ENCODE data around the gene RAI2.

RAI2 gene

GRCh38 chrX:17860811-17861488, at the start of gene RAI2:
TSS of gene RAI2 (minus strand) at chrX:17861298. CDS start at chrX:17802010, 59,288 bp downstream.
- in situ Hi-C loops (cut with MboI; ENCODE audit: low sequenced_read_pairs), result no loop called here

GRCh38 chrX:17888421-17888820, 27.3 kb upstream of the RAI2 start:
- in situ Hi-C loops (cut with MboI; ENCODE audit: low sequenced_read_pairs), result no loop called here

DNA sequence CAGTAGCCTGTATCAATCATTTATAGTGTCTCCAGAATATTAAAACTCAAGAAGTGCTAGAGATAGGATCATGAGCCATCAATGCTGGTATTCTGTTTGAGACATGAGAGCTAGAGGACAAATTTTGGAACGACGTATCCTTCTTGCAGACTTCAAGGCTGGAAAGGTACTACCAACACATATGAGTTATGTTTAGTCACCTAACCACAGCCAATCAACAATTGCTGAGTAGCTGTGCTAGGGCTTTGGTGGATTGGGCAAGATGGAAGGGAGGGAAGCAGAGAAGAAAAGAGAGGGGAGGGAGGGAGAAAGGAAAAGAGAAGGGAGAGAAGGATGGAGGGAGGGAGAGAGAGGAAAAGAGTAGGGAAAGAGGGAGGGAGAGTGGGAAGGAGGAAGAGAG, 21.6 kb upstream of the RAI2 start:
- in situ Hi-C loops (cut with MboI; ENCODE audit: low sequenced_read_pairs), result no loop called here

- in situ Hi-C loops (cut with MboI; ENCODE audit: low sequenced_read_pairs), result no loop called here
Measured at GRCh38 chrX:17878028-17878670, 17.1 kb upstream of the RAI2 start.

- in situ Hi-C loops (cut with MboI; ENCODE audit: low sequenced_read_pairs), result no loop called here
Measured at GRCh38 chrX:17876135-17876534, 15.0 kb upstream of the RAI2 start.

GRCh38 chrX:17869580-17869979, 8.5 kb upstream of the RAI2 start:
- in situ Hi-C loops (cut with MboI; ENCODE audit: low sequenced_read_pairs), result no loop called here

DNA sequence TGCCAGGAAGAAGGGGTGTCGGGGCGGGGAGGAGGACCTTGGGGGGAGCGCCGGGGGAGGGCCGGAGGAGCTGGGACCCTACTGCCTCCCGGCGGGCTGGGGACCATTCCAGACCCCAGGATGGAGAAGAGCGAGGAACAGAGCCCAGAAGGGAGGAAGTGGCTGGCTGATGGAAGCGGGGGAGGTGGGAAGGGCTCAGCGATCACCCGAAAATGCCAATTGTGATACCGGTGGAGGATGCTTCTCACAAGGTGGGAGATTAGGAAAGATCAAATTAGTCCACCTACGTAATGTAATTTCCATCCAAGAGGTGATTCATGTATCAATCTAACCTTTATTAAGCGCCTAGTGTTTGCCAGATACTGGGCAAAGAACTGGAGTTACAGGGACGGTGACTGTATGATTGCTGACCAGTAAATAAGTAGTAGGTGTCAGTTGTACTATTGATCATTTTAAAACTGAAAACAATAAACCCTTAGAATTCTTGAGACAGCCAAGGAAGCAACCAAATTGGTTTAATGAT, 452 bp upstream of the RAI2 start:
- in situ Hi-C loops (cut with MboI; ENCODE audit: low sequenced_read_pairs), result no loop called here

GRCh38 chrX:17860179-17860780, 818 bp downstream of the RAI2 start:
- in situ Hi-C loops (cut with MboI; ENCODE audit: low sequenced_read_pairs), result no loop called here

- in situ Hi-C loops (cut with MboI; ENCODE audit: low sequenced_read_pairs), result no loop called here
Measured at GRCh38 chrX:17859609-17860178, 1.4 kb downstream of the RAI2 start.

DNA sequence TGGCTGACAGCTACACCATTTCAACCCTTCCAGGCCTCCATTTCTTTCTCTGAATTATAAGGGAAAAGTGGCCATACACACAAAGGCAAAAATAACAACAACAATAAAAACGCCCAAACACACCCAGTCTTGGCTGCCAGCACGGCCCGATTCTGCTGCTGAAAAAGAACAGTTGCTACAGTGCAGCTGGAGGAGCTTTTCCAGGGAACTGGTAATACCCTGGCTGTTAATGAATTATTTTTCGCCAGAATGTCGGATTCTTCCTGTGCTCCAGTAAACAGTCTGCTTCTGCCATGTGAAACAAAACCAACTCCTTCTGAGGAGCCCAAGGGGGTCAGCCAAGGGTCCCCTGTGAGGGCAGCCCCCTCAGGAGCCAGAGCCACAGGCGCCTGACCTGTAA, 6.6 kb downstream of the RAI2 start:
- in situ Hi-C loops (cut with MboI; ENCODE audit: low sequenced_read_pairs), result no loop called here

DNA sequence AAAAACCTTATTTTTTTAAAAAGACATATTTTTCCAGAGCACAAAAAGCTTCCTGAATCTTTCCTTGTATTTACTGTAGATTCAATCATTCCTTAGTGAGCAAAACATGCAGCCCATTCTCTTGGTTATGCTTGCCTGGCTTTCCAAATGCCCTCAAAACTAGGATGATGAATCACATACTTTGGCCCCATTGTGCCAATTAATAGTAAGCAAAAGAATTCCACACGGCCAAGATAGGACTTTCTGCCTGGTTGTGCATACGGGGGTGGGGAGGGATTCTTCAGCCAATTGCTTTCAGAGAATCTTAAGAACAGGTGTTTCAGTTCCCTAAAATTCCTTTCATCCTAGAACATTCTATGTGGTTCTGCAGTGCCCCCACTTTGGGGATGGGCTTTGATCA, 7.0 kb downstream of the RAI2 start:
- in situ Hi-C loops (cut with MboI; ENCODE audit: low sequenced_read_pairs), result no loop called here

DNA sequence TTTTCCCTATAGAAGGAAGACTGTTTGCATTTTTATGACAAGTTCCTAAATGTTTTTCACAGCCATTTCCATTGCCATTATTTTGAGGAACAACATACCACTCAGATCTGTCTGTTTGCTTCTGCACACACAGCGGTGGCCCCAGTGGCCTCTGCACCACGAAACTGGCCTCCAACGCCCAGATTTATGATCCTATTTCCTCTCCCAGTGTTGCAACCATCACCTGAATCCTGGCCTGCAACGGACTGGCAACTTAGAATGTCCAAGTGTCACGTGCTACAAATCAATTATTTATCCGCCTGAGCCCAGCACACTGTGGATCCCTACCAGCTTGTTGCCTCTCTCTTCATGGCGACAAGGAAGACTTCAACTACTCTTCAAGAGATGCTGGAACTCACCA, 9.2 kb downstream of the RAI2 start:
- in situ Hi-C loops (cut with MboI; ENCODE audit: low sequenced_read_pairs), result no loop called here

- in situ Hi-C loops (cut with MboI; ENCODE audit: low sequenced_read_pairs), result no loop called here
Measured at GRCh38 chrX:17848545-17849265, 12.4 kb downstream of the RAI2 start.

DNA sequence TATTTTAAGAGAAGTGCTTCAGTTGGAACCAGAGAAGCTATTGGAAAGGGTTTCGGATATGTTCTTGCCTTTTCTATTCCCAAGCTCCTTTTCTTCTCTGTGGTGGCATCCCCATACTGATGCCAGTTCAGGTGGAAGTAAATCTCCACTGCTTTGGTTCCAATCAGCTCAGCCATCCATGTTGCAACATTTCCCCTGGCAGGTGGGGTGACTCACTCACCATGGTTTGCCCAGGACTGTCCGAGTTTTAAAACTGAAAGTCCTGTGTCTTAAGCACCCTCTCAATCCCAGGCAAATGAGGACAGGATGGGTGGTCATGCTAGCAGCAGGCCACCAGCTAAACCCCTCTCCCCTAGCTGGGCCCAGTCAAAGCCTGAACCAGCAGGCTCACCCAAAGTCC, 15.1 kb downstream of the RAI2 start:
- in situ Hi-C loops (cut with MboI; ENCODE audit: low sequenced_read_pairs), result no loop called here

GRCh38 chrX:17844236-17844635, 16.9 kb downstream of the RAI2 start:
- in situ Hi-C loops (cut with MboI; ENCODE audit: low sequenced_read_pairs), result no loop called here

GRCh38 chrX:17842769-17843525, 18.2 kb downstream of the RAI2 start:
- in situ Hi-C loops (cut with MboI; ENCODE audit: low sequenced_read_pairs), result no loop called here

DNA sequence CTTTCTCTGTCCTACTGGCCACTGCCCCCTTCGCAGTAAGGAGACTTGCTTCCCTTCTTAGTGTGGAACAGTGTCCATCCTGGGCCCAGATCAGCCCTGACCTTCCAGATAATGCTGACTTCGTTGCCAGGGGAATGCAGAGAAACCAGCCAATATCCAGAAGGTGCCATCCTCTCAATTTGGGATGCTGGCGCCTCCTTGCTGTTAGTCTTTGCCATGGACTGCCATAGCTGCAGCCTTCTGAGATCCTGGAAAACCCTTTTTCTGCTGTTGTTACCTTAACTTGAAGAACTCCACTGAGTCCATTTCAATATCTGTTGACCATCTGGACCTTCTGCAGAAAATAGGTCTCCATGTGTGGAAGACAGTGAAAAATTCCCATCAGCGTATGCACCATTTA, 21.8 kb downstream of the RAI2 start:
- in situ Hi-C loops (cut with MboI; ENCODE audit: low sequenced_read_pairs), result no loop called here

DNA sequence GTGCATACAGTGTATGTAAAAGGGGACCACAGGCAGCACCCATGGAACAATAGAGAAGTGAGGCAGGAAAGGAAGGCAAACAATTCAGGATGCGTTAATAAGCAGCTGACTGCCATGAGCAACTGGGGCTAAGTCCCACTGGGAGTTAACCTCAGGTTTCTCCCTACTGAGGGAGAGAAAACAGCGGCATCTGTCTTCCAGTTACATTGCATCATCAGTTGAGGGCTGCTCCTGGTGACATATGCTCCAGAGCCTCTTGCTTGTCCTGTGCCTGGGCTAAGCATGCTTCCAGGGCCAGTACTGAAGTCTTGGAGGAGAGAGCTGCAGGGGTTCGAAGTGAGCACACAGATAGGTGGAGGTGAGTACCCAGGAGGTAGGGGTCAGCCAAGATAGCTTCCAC, 24.3 kb downstream of the RAI2 start:
- in situ Hi-C loops (cut with MboI; ENCODE audit: low sequenced_read_pairs), result no loop called here

GRCh38 chrX:17833954-17834353, 27.1 kb downstream of the RAI2 start:
- in situ Hi-C loops (cut with MboI; ENCODE audit: low sequenced_read_pairs), result no loop called here

- in situ Hi-C loops (cut with MboI; ENCODE audit: low sequenced_read_pairs), result no loop called here
Measured at GRCh38 chrX:17831255-17831654, 29.8 kb downstream of the RAI2 start.
